Measurements from ENCODE around the gene NOVA2. TPM values are rescaled to one million over a fixed set of nuclear protein-coding genes. Genes with fewer than 3 reads are reported as not detected.

Gene NOVA2
- polyA plus RNA-seq, 1 experiment: 0.02 TPM

DNA sequence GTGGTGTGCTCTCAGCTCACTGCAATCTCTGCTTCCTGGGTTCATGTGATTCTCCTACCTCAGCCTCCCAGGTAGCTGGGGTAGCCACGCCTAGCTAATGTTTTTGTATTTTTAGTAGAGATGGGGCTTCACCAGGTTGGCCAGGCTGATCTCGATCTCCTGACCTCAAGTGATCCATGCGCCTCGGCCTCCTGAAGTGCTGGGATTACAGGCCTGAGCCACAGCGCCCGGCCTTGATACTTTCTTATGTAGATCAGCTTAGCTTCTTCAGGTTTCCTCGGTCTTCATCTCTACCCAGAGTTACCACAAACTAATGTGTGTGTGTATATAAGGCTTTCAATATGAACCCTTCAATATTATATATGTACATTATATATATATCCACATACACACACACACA lies 11.7 kb upstream of the NOVA2 start:
- no peaks in the 10 kb centered on the region for H3K9me3 ChIP-seq (ENCODE audit: control insufficient read depth, insufficient read depth, low read length)
- POLR2A ChIA-PET: no interaction called here
- no peak for DNase-seq (ENCODE audit: low read depth, low spot score)
- TF ChIP-seq, protein P1, sequence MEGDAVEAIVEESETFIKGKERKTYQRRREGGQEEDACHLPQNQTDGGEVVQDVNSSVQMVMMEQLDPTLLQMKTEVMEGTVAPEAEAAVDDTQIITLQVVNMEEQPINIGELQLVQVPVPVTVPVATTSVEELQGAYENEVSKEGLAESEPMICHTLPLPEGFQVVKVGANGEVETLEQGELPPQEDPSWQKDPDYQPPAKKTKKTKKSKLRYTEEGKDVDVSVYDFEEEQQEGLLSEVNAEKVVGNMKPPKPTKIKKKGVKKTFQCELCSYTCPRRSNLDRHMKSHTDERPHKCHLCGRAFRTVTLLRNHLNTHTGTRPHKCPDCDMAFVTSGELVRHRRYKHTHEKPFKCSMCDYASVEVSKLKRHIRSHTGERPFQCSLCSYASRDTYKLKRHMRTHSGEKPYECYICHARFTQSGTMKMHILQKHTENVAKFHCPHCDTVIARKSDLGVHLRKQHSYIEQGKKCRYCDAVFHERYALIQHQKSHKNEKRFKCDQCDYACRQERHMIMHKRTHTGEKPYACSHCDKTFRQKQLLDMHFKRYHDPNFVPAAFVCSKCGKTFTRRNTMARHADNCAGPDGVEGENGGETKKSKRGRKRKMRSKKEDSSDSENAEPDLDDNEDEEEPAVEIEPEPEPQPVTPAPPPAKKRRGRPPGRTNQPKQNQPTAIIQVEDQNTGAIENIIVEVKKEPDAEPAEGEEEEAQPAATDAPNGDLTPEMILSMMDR (IDR thresholded peaks at IDR 0.05; ENCODE audit: low read depth, low read length): no peak
- H3K27me3 ChIP-seq (ENCODE audit: control insufficient read depth, insufficient read depth, low read length): peaks cover 16% of the 10 kb centered on the region
- H3K27ac ChIP-seq (ENCODE audit: low read depth, low read length): no peak overlapping the region
- no peak overlapping the region for H3K4me3 ChIP-seq (ENCODE audit: low read depth, low read length)
- CTCF ChIA-PET: no interaction called here

DNA sequence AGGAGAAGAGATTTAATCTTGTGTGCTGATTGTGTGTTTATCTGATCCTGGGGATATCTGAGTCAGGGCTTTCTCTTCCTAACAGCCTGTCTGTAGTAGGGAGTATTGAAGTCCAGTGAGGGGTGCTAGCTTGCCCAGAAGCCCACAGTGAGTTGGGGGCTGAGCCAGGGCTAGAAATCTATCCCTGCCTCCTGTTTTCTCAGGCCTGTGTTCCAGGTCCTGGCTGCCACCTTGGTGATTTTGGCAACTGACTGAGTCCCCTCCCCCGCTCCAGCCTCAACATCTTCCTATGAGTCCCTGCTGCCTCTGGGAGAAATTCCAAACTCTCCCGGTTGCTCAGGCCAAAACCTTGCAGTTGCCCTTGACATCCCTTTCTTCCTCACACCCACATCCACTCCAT lies 7.7 kb upstream of the NOVA2 start:
- Histone ChIP-seq H3K4me3 (ENCODE audit: low read depth, low read length) (no peak overlapping the region), H3K9me3 (ENCODE audit: control insufficient read depth, insufficient read depth, low read length) (no peaks in the 10 kb centered on the region), H3K27me3 (ENCODE audit: control insufficient read depth, insufficient read depth, low read length) (peaks cover 9% of the 10 kb centered on the region), H3K27ac (ENCODE audit: low read depth, low read length) (no peak overlapping the region)
- ChIA-PET CTCF (interaction anchor here (0.6 kb wide), 1 partner anchor 562 kb away, joined by 4 read pairs; no protein-coding TSS in a partner anchor), POLR2A (no interaction called here)
- TF ChIP-seq, protein P1 (IDR thresholded peaks at IDR 0.05; ENCODE audit: low read depth, low read length): no peak
- DNase-seq (ENCODE audit: low read depth, low spot score): no peak

DNA sequence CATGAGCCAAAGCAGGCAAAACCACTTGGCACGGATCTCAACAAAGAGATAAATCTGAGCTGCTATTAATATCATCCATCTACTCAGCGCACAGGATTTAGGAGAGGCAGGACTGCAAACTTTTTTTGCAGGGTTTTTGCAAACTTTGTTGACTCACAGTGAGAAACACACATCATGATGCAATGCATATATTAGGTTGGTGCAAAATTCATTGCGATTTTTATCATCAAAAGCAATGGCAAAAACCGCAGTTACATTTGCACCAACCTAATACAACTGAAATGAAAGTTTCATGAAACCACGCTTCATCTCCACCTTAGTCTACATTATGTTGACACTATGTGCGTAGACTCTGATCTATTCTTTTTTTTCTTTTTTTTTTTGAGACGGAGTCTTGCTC lies 4.5 kb upstream of the NOVA2 start:
- peaks cover 6% of the 10 kb centered on the region; the same call in 1 of the 2 replicates for H3K9me3 ChIP-seq (ENCODE audit: control insufficient read depth, insufficient read depth, low read length)
- no peak overlapping the region for H3K27ac ChIP-seq (ENCODE audit: low read depth, low read length)
- CTCF ChIA-PET: no interaction called here
- TF ChIP-seq, protein P1 (IDR thresholded peaks at IDR 0.05; ENCODE audit: low read depth, low read length): no peak
- H3K27me3 ChIP-seq (ENCODE audit: control insufficient read depth, insufficient read depth, low read length): peaks cover 24% of the 10 kb centered on the region
- no peak overlapping the region for H3K4me3 ChIP-seq (ENCODE audit: low read depth, low read length)
- POLR2A ChIA-PET: no interaction called here
- no peak for DNase-seq (ENCODE audit: low read depth, low spot score)

DNA sequence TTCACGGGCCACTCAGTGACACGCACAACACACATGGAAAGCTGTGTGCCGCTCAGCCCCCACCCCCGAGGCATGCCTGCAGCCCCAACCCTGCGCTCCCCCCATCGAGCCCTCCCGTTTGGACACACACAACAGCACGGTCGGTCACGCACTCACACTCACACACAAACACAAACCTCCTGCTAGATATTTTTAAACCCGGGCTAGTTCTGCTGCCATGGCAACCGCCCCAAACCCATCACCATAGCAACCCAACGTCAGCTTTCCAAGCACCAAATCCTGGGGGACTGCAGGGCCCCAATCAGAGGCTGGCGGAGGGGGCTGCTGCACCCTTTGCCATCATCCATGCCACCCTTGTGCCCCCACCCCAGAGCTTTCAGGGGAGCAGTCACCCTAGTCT lies 2.5 kb upstream of the NOVA2 start:
- ChIA-PET POLR2A (no interaction called here), CTCF (no interaction called here)
- no peak for DNase-seq (ENCODE audit: low read depth, low spot score)
- Histone ChIP-seq H3K27ac (ENCODE audit: low read depth, low read length) (no peak overlapping the region), H3K4me3 (ENCODE audit: low read depth, low read length) (no peak overlapping the region), H3K9me3 (ENCODE audit: control insufficient read depth, insufficient read depth, low read length) (peaks cover 6% of the 10 kb centered on the region; the same call in 1 of the 2 replicates), H3K27me3 (ENCODE audit: control insufficient read depth, insufficient read depth, low read length) (peaks cover 43% of the 10 kb centered on the region)
- TF ChIP-seq, protein P1 (IDR thresholded peaks at IDR 0.05; ENCODE audit: low read depth, low read length): no peak

DNA sequence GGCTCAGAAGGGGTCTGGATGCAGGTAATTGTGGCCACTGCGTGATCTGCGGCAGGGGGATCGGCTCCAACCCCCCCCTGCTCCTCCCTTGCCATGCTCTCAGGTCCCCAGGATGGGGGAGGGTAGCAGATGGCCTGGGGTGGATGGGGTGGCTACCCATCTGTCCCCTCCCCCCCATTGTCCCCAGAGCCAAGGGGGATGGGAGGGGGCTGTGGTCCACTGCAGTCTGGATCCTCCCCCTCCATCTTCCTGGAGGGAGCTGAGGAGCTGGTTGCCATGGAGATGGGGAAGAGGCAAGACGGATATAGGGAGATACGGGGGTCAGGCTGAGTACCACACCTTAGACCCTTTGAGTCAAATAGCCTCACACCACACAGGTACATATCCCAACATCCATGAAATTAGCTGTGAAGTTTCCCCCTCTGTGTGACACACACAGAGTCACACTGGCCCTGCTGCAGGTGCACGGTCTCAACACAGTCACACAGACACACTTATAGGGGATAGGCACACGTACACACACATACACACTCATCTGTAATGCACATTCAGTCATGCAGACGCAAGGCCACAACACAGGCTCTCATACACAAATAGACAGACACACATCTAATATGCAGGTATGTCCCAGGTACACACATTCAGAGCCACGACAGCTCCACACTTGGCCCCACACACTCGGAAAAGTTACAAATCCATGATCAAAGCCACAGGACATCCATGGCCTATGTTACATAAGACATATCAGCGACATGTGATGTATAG lies 1.8 kb upstream of the NOVA2 start:
- Histone ChIP-seq H3K27ac (ENCODE audit: low read depth, low read length) (no peak overlapping the region), H3K4me3 (ENCODE audit: low read depth, low read length) (no peak overlapping the region), H3K27me3 (ENCODE audit: control insufficient read depth, insufficient read depth, low read length) (peaks cover 45% of the 10 kb centered on the region), H3K9me3 (ENCODE audit: control insufficient read depth, insufficient read depth, low read length) (peaks cover 6% of the 10 kb centered on the region; the same call in 1 of the 2 replicates)
- CTCF ChIA-PET: no interaction called here
- DNase-seq (ENCODE audit: low read depth, low spot score): no peak
- TF ChIP-seq, protein P1 (IDR thresholded peaks at IDR 0.05; ENCODE audit: low read depth, low read length): no peak
- POLR2A ChIA-PET: no interaction called here
